ENCODE data around the gene TMEM255B. TPM values are rescaled to one million over a fixed set of nuclear protein-coding genes. Genes with fewer than 3 reads are reported as not detected.

Gene TMEM255B
- total RNA-seq, 1 experiment from 2014 or later = not detected

DNA sequence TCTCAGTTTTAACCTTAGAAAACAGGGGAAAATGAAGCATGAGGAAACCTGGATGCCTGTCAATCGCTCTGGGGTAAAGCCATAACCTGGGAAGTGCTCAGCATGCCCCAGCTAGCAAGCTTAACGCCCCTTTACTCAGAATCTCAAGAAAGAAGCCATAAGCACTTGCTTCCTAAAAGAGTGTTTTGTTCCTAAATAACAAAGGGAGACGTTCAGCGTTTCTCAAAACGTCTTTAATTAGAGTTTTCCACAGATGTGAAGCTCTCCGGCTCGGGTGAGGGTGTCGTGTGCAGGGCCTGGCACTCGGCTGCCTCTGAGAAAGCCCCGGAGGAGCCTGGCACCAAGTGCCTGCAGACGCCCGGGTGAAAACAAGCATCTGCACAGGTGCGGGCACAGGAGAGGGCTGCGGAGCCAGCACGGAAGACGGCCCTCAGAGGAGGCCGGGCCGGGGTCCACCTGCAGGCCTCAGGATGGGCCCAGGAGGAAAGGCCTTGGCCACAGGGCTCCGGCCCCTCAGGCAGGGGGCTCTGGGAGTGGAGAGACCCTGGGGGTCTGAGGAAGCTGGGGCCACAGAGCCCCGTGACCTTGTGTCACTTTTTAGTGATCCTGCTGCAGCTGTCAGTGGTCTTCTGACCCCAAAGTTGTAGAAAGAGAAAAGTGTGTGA lies 98.6 kb downstream of the TMEM255B start:
- BruUV-seq (replicated peaks) = no TSS peak
- Mint-ChIP-seq H3K27ac (ENCODE audit: unreplicated experiment) (no peak overlapping the region), H3K36me3 (ENCODE audit: insufficient read depth, unreplicated experiment) (no peaks in the 10 kb centered on the region), H3K4me3 (ENCODE audit: low read depth, unreplicated experiment) (no peak overlapping the region), H3K4me1 (ENCODE audit: low read depth, unreplicated experiment) (no peaks in the 10 kb centered on the region), H3K9me3 (ENCODE audit: low read depth, unreplicated experiment) (no peaks in the 10 kb centered on the region), H3K27me3 (ENCODE audit: unreplicated experiment) (no peaks in the 10 kb centered on the region)
- DNase-seq = no peak
- TF ChIP-seq, protein P1, sequence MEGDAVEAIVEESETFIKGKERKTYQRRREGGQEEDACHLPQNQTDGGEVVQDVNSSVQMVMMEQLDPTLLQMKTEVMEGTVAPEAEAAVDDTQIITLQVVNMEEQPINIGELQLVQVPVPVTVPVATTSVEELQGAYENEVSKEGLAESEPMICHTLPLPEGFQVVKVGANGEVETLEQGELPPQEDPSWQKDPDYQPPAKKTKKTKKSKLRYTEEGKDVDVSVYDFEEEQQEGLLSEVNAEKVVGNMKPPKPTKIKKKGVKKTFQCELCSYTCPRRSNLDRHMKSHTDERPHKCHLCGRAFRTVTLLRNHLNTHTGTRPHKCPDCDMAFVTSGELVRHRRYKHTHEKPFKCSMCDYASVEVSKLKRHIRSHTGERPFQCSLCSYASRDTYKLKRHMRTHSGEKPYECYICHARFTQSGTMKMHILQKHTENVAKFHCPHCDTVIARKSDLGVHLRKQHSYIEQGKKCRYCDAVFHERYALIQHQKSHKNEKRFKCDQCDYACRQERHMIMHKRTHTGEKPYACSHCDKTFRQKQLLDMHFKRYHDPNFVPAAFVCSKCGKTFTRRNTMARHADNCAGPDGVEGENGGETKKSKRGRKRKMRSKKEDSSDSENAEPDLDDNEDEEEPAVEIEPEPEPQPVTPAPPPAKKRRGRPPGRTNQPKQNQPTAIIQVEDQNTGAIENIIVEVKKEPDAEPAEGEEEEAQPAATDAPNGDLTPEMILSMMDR (IDR thresholded peaks at IDR 0.05; ENCODE audit: unreplicated experiment) = no peak
- intact Hi-C loops (cut with micrococcal nuclease; ENCODE audit: unreplicated experiment) = no loop called here
- CTCF ChIA-PET = no interaction called here

DNA sequence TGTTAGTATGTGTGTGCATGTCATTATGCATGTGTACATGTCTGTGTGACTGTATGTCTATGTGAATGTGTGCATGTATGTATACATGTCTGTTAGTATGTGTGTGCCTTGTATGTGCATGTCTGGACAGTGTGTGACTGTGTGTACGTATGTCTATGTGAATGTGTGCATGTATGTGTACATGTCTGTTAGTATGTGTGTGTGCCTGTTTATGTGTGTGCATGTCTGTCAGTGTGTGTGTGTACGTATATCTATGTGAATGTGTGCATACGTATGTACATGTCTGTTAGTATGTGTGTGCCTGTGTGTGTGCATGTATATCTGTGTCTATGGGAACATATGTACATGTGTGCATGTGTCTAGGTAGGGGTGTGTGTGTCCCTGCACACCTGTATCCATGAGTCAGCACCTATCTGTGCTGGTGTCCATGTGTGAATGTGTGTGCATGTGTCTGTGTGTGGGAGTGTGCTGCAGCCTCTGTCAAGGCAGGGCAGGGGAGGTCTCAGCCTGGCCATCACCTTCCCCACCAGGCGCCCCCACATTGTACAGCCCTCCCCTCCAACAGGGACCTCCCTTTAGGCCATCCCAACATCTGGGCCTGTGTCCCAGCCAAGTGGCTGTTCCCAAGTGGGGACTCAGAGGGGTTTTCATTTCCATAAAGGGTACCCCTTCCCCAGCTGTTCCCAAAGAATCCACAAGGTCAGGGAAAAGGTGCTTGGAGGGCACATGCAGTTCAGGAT lies 100.5 kb downstream of the TMEM255B start:
- no peaks in the 10 kb centered on the region for H3K36me3 Mint-ChIP-seq (ENCODE audit: insufficient read depth, unreplicated experiment)
- H3K4me3 Mint-ChIP-seq (ENCODE audit: low read depth, unreplicated experiment) = no peak overlapping the region
- no peaks in the 10 kb centered on the region for H3K4me1 Mint-ChIP-seq (ENCODE audit: low read depth, unreplicated experiment)
- no peaks in the 10 kb centered on the region for H3K27me3 Mint-ChIP-seq (ENCODE audit: unreplicated experiment)
- intact Hi-C loops (cut with micrococcal nuclease; ENCODE audit: unreplicated experiment) = no loop called here
- no TSS peak for BruUV-seq (replicated peaks)
- no peaks in the 10 kb centered on the region for H3K9me3 Mint-ChIP-seq (ENCODE audit: low read depth, unreplicated experiment)
- TF ChIP-seq, protein P1 (IDR thresholded peaks at IDR 0.05; ENCODE audit: unreplicated experiment) = no peak
- no peak for DNase-seq
- CTCF ChIA-PET = no interaction called here
- no peak overlapping the region for H3K27ac Mint-ChIP-seq (ENCODE audit: unreplicated experiment)

DNA sequence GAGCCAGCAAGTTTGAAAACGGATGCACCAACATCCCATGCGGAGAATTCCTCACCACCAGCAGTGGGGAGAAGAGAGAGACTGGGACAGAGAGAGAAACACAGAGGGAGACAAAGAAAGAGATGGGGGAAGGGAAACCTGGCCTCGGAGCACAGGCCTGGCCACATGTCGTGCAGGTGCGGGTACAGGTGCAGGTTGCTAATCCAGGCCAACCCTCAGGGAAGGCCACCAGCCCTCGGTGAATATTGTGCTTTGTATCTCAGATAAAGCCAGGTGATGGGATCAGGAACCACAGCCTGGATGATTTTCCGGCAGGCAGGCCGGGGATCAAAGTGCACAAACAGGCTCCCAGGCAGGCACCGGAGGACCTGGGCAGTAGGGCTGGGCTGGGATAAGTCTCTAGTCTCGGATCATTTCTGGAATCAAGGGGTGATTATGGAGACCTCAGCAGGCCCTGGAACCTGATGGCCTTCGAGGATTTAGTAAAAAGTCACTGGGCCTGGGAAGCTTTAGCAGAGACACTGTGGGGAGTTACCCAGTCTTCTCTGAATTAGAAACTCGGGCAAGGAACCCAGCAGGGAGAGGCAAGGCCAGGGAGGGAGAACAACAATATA lies 101.1 kb downstream of the TMEM255B start:
- intact Hi-C loops (cut with micrococcal nuclease; ENCODE audit: unreplicated experiment) = no loop called here
- no peaks in the 10 kb centered on the region for H3K4me1 Mint-ChIP-seq (ENCODE audit: low read depth, unreplicated experiment)
- no peaks in the 10 kb centered on the region for H3K27me3 Mint-ChIP-seq (ENCODE audit: unreplicated experiment)

DNA sequence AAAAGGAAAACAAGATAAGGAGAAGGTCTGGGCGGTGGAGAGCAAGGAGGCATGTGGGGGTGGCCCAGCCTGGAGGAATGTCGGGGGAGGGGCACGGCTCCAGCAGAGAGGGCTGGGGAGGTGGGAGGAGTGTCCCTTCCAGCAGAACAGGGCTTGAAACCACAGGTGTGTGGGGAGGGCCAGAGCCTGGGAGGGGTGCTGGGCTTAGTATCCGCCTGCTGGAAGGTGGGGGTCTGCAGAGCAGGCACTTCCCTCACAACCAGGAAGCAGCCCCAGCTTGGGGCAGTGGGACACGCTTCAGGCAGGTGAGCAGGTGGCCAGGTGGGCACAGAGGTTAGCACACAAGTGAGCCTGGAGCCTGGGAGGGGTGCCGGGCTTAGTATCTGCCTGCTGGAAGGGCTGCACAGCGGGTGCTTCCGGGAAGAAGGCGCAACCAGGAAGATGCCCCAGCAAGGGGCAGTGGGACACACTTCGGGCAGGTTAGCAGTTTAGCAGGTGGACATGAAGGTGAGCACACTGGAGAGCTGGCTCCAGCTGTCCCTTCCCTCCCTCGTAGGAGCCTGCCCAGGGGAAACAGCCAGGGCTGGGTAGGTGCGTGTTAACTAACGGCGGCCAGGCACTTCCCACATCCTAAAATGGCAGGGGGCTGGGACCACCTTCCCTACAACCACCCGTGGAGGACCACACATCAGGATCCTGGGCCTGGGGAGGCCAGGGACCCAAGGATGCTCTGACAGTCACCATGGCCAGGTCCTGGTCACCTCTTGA lies 101.8 kb downstream of the TMEM255B start:
- H3K4me3 Mint-ChIP-seq (ENCODE audit: low read depth, unreplicated experiment) = no peak overlapping the region
- TF ChIP-seq, protein P1 (IDR thresholded peaks at IDR 0.05; ENCODE audit: unreplicated experiment) = no peak
- no peaks in the 10 kb centered on the region for H3K36me3 Mint-ChIP-seq (ENCODE audit: insufficient read depth, unreplicated experiment)
- DNase-seq = no peak
- H3K27ac Mint-ChIP-seq (ENCODE audit: unreplicated experiment) = no peak overlapping the region
- H3K27me3 Mint-ChIP-seq (ENCODE audit: unreplicated experiment) = no peaks in the 10 kb centered on the region
- CTCF ChIA-PET = no interaction called here
- no peaks in the 10 kb centered on the region for H3K4me1 Mint-ChIP-seq (ENCODE audit: low read depth, unreplicated experiment)
- intact Hi-C loops (cut with micrococcal nuclease; ENCODE audit: unreplicated experiment) = no loop called here
- BruUV-seq (replicated peaks) = no TSS peak
- no peaks in the 10 kb centered on the region for H3K9me3 Mint-ChIP-seq (ENCODE audit: low read depth, unreplicated experiment)

More for the DNA sequence above, 101.1 kb downstream of the TMEM255B start:
- Mint-ChIP-seq H3K9me3 (ENCODE audit: low read depth, unreplicated experiment) (no peaks in the 10 kb centered on the region), H3K36me3 (ENCODE audit: insufficient read depth, unreplicated experiment) (no peaks in the 10 kb centered on the region), H3K4me3 (ENCODE audit: low read depth, unreplicated experiment) (no peak overlapping the region), H3K27ac (ENCODE audit: unreplicated experiment) (no peak overlapping the region)
- DNase-seq = no peak
- CTCF ChIA-PET = no interaction called here
- TF ChIP-seq, protein P1 (IDR thresholded peaks at IDR 0.05; ENCODE audit: unreplicated experiment) = no peak
- no TSS peak for BruUV-seq (replicated peaks)
